ENCODE measurements around the gene TTLL3. TPM values are rescaled to one million over a fixed set of nuclear protein-coding genes. Genes with fewer than 3 reads are reported as not detected.
A peak's percentile ranks its signal among the peaks of the same experiment; 100 is the strongest.

TTLL3 gene
- total and polyA plus RNA-seq, 2 donors from 2014 or later: 27.5 to 61.0 TPM

- Histone ChIP-seq H3K4me3 (ENCODE audit: low read length in 3 of 3) (no peak overlapping the region), H3K27ac (ENCODE audit: low read depth in 2 of 2, low read length in 2 of 2) (no peak overlapping the region), H3K9ac (ENCODE audit: low read length in 3 of 3) (no peak overlapping the region), H3K27me3 (ENCODE audit: control insufficient read depth, insufficient read depth, low read length) (no peaks in the 10 kb centered on the region), H3K36me3 (ENCODE audit: control insufficient read depth in 2 of 3, insufficient read depth in 3 of 3, low read length in 3 of 3) (peaks cover 5 to 30% (median 13%) of the 10 kb centered on the region in 3 donors), H3K9me3 (ENCODE audit: control insufficient read depth in 2 of 3, insufficient read depth in 1 of 3, low read length in 3 of 3) (no peaks in the 10 kb centered on the region), H3K4me1 (ENCODE audit: control insufficient read depth in 2 of 3, insufficient read depth in 2 of 3, low read depth in 1 of 3, low read length in 3 of 3) (peaks cover 6 to 20% (median 8%) of the 10 kb centered on the region in 3 donors)
- FAIRE-seq (no peak), DNase-seq (no peak)
- intact Hi-C loops (cut with DNase I): no loop called here
- TF ChIP-seq CTCF (IDR thresholded peaks at IDR 0.05; ENCODE audit: borderline replicate concordance, extremely low read depth, insufficient read depth): no peak
These were observed 18.9 kb upstream of the TTLL3 start for GRCh38 chr3:9791127-9791526.

GRCh38 chr3:9791790-9792404, 18.2 kb upstream of the TTLL3 start:
- no peaks in the 10 kb centered on the region for H3K27me3 ChIP-seq (ENCODE audit: control insufficient read depth, insufficient read depth, low read length)
- DNase-seq (no peak), FAIRE-seq (no peak)
- H3K36me3 ChIP-seq (ENCODE audit: control insufficient read depth in 2 of 3, insufficient read depth in 3 of 3, low read length in 3 of 3): peaks cover 2 to 23% (median 11%) of the 10 kb centered on the region in 3 donors
- TF ChIP-seq CTCF (IDR thresholded peaks at IDR 0.05; ENCODE audit: borderline replicate concordance, extremely low read depth, insufficient read depth): no peak
- intact Hi-C loops (cut with DNase I): no loop called here
- peak overlapping the region; percentile 97 to 99 (median 98) for H3K4me3 ChIP-seq (ENCODE audit: low read length in 3 of 3)
- H3K27ac ChIP-seq (ENCODE audit: low read depth in 2 of 2, low read length in 2 of 2): peak overlapping the region; percentile 99
- peak overlapping the region; percentile 69 to 99 (median 87) for H3K9ac ChIP-seq (ENCODE audit: low read length in 3 of 3)
- peaks cover 6 to 19% (median 8%) of the 10 kb centered on the region in 3 donors for H3K4me1 ChIP-seq (ENCODE audit: control insufficient read depth in 2 of 3, insufficient read depth in 2 of 3, low read depth in 1 of 3, low read length in 3 of 3)
- no peaks in the 10 kb centered on the region for H3K9me3 ChIP-seq (ENCODE audit: control insufficient read depth in 2 of 3, insufficient read depth in 1 of 3, low read length in 3 of 3)

- Histone ChIP-seq H3K36me3 (ENCODE audit: control insufficient read depth in 2 of 3, insufficient read depth in 3 of 3, low read length in 3 of 3) (peaks cover 5 to 25% (median 12%) of the 10 kb centered on the region in 3 donors), H3K9ac (ENCODE audit: low read length in 3 of 3) (peak within 1 kb of the TSS; percentile 90 to 99 (median 99)), H3K4me1 (ENCODE audit: control insufficient read depth in 2 of 3, insufficient read depth in 2 of 3, low read depth in 1 of 3, low read length in 3 of 3) (peaks cover 6 to 19% (median 8%) of the 10 kb centered on the region in 3 donors), H3K27ac (ENCODE audit: low read depth in 2 of 2, low read length in 2 of 2) (peak within 1 kb of the TSS; percentile 99), H3K9me3 (ENCODE audit: control insufficient read depth in 2 of 3, insufficient read depth in 1 of 3, low read length in 3 of 3) (no peaks in the 10 kb centered on the region), H3K27me3 (ENCODE audit: control insufficient read depth, insufficient read depth, low read length) (no peaks in the 10 kb centered on the region), H3K4me3 (ENCODE audit: low read length in 3 of 3) (peak within 1 kb of the TSS; percentile 97 to 99 (median 98))
- DNase-seq (peak; percentile 93 to 98 (median 97)), FAIRE-seq (no peak)
- TF ChIP-seq CTCF (IDR thresholded peaks at IDR 0.05; ENCODE audit: borderline replicate concordance, extremely low read depth, insufficient read depth): no peak
- intact Hi-C loops (cut with DNase I): no loop called here
These were observed 17.5 kb upstream of the TTLL3 start, which contains the start of the genes ARPC4 and TADA3 for GRCh38 chr3:9792405-9793160. Gene ARPC4 (plus strand): TSS chr3:9793082. CDS start chr3:9793122, 40 bp downstream. Gene TADA3 (minus strand): TSS chr3:9792473. CDS start chr3:9791466, 1,007 bp downstream.

Data from kidney (tissue), 14 donors.